ENCODE data around the gene GPX2. TPM values are rescaled to one million over a fixed set of nuclear protein-coding genes. Genes with fewer than 3 reads are reported as not detected.
A peak's percentile ranks its signal among the peaks of the same experiment; 100 is the strongest.

Gene GPX2
- total RNA-seq, 4 donors from 2014 or later, result 0.49 to 1.4 (median 0.61) TPM; not detected in 1

DNA sequence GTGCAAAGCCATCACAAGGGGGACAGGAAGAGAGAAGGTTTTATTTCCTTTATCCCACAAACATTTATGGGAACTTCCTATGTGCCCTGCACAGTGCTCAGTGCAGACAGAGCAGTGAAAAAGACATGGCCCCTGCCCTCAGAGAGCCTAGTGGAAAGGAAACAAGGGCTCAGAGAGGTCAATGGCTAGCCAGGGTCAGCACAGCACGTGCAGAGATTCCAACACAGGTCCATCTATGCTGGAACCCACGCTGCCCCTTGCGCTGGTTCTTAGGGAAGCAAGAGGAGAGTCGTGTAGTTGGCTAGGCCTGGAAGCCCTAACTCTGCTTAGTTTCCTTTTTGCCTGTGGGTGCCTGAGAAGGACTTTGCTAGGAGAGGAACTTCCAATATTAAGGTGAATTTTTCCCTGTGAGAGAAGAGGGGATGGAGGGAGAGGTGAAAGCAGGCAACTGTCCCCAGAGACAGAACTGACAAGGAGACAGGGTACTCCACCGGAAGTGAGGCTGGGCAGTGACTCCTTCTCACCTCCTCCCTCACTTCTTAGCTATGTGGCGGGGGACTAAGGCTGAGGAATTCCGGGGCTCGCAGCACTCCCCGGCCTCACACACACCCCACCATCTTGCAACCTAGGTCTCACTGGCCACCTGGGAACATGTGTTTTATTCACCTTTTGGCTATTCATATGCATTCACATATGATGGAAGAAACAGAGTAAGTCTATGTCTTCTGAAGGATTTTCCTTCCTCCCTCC, 12.1 kb upstream of the GPX2 start:
- H3K9me3 ChIP-seq, result no peaks in the 10 kb centered on the region
- in situ Hi-C loops (cut with MboI; ENCODE audit: low sequenced_read_pairs in 4 of 4), result no loop called here
- DNase-seq (no peak), ATAC-seq (no peak)
- H3K4me1 ChIP-seq, result peaks cover 43 to 46% of the 10 kb centered on the region in 2 donors
- no peaks in the 10 kb centered on the region for H3K36me3 ChIP-seq
- intact Hi-C loops (cut with DNase I; ENCODE audit: low total_unique reads), result no loop called here
- no peak for TF ChIP-seq POLR2A (IDR thresholded peaks at IDR 0.05)
- TF ChIP-seq, protein P1, sequence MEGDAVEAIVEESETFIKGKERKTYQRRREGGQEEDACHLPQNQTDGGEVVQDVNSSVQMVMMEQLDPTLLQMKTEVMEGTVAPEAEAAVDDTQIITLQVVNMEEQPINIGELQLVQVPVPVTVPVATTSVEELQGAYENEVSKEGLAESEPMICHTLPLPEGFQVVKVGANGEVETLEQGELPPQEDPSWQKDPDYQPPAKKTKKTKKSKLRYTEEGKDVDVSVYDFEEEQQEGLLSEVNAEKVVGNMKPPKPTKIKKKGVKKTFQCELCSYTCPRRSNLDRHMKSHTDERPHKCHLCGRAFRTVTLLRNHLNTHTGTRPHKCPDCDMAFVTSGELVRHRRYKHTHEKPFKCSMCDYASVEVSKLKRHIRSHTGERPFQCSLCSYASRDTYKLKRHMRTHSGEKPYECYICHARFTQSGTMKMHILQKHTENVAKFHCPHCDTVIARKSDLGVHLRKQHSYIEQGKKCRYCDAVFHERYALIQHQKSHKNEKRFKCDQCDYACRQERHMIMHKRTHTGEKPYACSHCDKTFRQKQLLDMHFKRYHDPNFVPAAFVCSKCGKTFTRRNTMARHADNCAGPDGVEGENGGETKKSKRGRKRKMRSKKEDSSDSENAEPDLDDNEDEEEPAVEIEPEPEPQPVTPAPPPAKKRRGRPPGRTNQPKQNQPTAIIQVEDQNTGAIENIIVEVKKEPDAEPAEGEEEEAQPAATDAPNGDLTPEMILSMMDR (IDR thresholded peaks at IDR 0.05 in 4 of 5, conservative IDR thresholded peaks at IDR 0.05 in 1 of 5), result no peak
- no peaks in the 10 kb centered on the region for H3K27me3 ChIP-seq
- H3K4me3 ChIP-seq, result no peak overlapping the region
- H3K27ac ChIP-seq, result no peak overlapping the region

DNA sequence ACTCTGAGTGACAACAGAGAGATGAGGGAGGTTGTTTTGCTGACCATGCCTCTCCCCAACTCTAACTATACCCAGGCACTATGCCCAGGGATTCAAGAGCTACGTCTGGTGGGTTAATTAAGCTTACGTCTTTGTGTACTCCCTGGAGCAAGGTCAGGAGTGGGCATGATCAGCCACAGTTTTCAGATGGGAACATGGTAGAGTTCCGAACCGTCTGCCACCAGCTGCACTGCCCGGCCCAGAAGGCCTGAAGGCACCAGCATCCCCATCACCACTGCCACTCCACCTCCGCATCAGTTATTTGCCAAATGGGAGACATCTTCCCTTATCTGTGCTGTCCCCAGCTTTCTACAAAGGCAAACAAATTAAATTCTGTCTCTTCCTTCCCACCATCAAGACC, 11.1 kb upstream of the GPX2 start:
- Histone ChIP-seq H3K4me1 (peaks cover 44 to 49% of the 10 kb centered on the region in 2 donors), H3K4me3 (no peak overlapping the region), H3K36me3 (no peaks in the 10 kb centered on the region), H3K27ac (peak overlapping the region in 3 of 4 donors; percentile 90 to 97 (median 90)), H3K9me3 (no peaks in the 10 kb centered on the region), H3K27me3 (no peaks in the 10 kb centered on the region)
- ATAC-seq (no peak), DNase-seq (no peak)
- intact Hi-C loops (cut with DNase I; ENCODE audit: low total_unique reads), result no loop called here
- no peak for TF ChIP-seq POLR2A (IDR thresholded peaks at IDR 0.05)
- TF ChIP-seq, protein P1 (IDR thresholded peaks at IDR 0.05 in 4 of 5, conservative IDR thresholded peaks at IDR 0.05 in 1 of 5), result no peak
- in situ Hi-C loops (cut with MboI; ENCODE audit: low sequenced_read_pairs in 4 of 4), result no loop called here

DNA sequence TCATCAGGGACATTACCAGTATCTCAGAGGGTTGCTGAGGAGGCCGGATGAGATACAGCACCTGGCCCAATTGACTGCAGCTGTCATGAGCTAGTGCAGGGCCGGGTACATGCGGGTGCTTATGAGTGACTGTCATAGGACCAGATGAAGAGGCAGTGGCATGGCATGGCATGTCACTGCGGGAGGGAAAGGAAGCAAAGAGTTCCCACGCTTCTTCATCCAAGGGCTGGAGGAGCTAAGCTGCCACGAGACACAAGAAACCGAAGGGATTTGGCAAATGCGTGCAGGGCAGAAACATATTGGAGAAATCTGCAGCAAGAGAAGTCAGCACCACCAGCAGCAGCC, 10.7 kb upstream of the GPX2 start:
- DNase-seq, result no peak
- Histone ChIP-seq H3K27ac (peak overlapping the region; percentile 90 to 97 (median 92)), H3K9me3 (no peaks in the 10 kb centered on the region), H3K4me3 (no peak overlapping the region), H3K27me3 (no peaks in the 10 kb centered on the region), H3K36me3 (no peaks in the 10 kb centered on the region), H3K4me1 (peaks cover 44 to 52% of the 10 kb centered on the region in 2 donors)
- intact Hi-C loops (cut with DNase I; ENCODE audit: low total_unique reads) (no loop called here), in situ Hi-C loops (cut with MboI; ENCODE audit: low sequenced_read_pairs in 4 of 4) (no loop called here)
- peak in 1 of 2 donors; percentile 14 for ATAC-seq
- TF ChIP-seq, protein P1 (IDR thresholded peaks at IDR 0.05 in 4 of 5, conservative IDR thresholded peaks at IDR 0.05 in 1 of 5), result no peak
- no peak for TF ChIP-seq POLR2A (IDR thresholded peaks at IDR 0.05)

DNA sequence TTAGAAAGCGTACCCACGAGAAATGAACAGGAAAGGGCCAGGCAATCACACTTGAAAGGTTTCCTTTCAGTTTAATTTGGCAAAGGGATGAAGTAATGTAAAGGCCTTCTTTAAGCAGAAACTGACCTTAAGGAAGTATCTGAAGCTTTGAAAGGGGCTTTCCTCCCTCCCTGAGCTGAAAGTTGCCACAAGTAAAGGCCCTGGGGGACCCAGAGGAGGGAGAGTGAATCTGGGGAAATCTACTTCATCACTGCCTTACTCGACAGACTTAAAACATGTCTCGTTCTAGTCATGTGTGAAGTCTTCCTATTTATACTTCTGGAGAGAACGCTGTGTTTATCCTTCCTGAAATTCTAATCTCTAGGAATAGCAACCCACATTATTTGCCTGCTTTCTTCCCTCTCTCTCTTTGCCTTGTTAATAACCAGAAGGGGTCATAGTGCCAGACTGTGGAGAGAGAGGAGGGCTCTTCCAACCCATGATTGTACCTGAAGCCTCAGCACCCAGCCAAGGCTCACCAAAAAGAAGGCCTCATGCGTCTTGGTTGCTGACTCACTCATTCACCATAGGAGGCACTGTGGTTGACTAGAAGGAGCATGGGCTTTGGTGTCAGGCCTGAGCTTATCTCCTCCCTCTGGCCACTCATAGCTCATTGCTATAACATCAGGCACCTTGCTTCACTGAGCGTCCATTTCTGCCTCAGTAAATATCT, 10.2 kb upstream of the GPX2 start:
- peak overlapping the region; percentile 90 to 97 (median 92) for H3K27ac ChIP-seq
- intact Hi-C loops (cut with DNase I; ENCODE audit: low total_unique reads) (no loop called here), in situ Hi-C loops (cut with MboI; ENCODE audit: low sequenced_read_pairs in 4 of 4) (no loop called here)
- DNase-seq, result no peak
- H3K36me3 ChIP-seq, result peaks cover 0 to 3% of the 10 kb centered on the region in 2 donors
- H3K4me3 ChIP-seq, result no peak overlapping the region
- H3K27me3 ChIP-seq, result no peaks in the 10 kb centered on the region
- TF ChIP-seq, protein P1 (IDR thresholded peaks at IDR 0.05 in 4 of 5, conservative IDR thresholded peaks at IDR 0.05 in 1 of 5), result no peak
- no peak for TF ChIP-seq POLR2A (IDR thresholded peaks at IDR 0.05)
- no peaks in the 10 kb centered on the region for H3K9me3 ChIP-seq
- peak in 1 of 2 donors; percentile 50 for ATAC-seq
- H3K4me1 ChIP-seq, result peaks cover 44 to 56% of the 10 kb centered on the region in 2 donors

All from gastrocnemius medialis (tissue), 4 donors.